Measurements from ENCODE around the gene TNS2.
"Not testable (repeated sequence)": the region's sequence is repeated elsewhere in the genome, so short reads cannot be mapped to it uniquely, and the experiment has no call there.

The TNS2 gene

DNA sequence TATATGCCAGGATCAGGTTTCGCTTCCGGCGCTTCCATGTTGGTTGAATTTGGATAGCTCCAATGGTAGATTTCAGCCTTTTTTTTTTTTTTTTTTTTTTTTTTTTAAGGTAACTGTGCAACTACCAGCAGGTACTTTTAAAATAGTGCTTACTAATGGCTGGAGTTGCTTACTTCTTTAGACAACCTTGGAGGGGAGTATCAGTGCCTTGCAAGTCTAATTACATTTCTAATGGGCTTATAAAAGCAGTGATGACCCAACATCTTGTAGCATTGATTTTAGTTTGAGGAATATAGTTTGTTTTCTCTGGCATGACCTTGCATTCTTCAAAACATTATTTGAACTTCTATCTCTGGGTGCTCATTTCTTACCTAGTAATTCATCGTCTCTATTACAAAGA is 42.5 kb upstream of the TNS2 start:
- TF ChIP-seq, protein P1, sequence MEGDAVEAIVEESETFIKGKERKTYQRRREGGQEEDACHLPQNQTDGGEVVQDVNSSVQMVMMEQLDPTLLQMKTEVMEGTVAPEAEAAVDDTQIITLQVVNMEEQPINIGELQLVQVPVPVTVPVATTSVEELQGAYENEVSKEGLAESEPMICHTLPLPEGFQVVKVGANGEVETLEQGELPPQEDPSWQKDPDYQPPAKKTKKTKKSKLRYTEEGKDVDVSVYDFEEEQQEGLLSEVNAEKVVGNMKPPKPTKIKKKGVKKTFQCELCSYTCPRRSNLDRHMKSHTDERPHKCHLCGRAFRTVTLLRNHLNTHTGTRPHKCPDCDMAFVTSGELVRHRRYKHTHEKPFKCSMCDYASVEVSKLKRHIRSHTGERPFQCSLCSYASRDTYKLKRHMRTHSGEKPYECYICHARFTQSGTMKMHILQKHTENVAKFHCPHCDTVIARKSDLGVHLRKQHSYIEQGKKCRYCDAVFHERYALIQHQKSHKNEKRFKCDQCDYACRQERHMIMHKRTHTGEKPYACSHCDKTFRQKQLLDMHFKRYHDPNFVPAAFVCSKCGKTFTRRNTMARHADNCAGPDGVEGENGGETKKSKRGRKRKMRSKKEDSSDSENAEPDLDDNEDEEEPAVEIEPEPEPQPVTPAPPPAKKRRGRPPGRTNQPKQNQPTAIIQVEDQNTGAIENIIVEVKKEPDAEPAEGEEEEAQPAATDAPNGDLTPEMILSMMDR (IDR thresholded peaks at IDR 0.05; ENCODE audit: insufficient read depth, low read depth, low read length, missing control alignments): no peak

DNA sequence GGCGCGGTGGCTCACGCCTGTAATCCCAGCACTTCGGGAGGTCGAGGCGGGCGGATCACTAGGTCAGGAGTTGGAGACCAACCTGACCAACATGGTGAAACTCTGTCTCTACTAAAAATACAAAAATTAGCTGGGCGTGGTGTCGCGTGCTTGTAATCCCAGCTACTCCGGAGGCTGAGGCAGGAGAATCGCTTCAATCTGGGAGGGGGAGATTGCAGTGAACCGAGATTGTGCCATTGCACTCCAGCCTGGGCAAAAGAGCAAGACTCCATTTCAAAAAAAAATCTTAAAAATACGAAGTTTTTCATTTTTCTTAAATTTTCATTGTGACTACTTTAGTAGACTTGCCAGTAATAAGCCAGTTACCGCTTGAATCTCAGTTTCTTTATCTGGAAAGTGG is 41.1 kb upstream of the TNS2 start:
- DNase-seq (ENCODE audit: low read depth); H3K4me3 ChIP-seq (ENCODE audit: low read length): not testable (repeated sequence)

More for the DNA sequence above, 42.5 kb upstream of the TNS2 start:
- peak overlapping the region; percentile 100 for H3K4me3 ChIP-seq (ENCODE audit: low read length)
- no peak for DNase-seq (ENCODE audit: low read depth)

DNA sequence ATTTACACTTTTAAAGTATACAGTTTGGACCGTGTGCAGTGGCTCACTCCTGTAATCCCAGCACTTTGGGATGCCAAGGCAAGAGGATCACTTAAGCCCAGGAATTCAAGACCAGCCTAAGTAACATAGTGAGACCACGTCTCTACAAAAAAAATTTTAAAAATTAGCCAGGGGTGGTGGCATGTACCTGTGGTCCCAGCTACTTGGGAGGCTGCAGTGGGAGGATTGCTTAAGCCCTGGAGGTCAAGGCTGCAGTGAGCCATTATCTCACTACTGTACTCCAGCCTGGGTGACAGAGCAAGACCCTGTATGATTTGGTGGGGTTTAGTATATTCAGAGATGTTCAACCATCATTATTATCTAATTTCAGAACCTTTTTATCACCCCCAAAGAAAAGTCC is 38.9 kb upstream of the TNS2 start:
- H3K4me3 ChIP-seq (ENCODE audit: low read length): no peak overlapping the region
- TF ChIP-seq, protein P1 (IDR thresholded peaks at IDR 0.05; ENCODE audit: insufficient read depth, low read depth, low read length, missing control alignments): no peak
- DNase-seq (ENCODE audit: low read depth): no peak

DNA sequence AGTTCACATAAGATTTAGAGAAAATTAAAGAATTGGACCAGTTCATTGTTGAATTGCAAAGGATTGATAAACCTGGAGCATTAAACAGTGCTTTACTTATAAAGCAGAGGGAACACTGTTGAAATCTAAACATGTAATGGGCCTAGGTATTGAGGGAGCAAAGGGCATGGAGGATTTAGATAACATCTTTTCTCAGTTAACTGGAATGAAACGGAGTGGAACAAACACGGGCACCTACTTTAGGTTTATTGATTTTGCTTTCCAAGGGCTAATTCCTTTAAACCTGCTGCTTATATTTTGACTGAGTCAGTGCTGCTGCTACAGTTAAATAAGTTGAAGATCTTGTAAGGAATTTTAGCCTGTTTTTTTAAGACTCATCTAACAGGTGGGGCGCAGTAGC is 38.0 kb upstream of the TNS2 start:
- TF ChIP-seq, protein P1 (IDR thresholded peaks at IDR 0.05; ENCODE audit: insufficient read depth, low read depth, low read length, missing control alignments): no peak
- no peak for DNase-seq (ENCODE audit: low read depth)
- no peak overlapping the region for H3K4me3 ChIP-seq (ENCODE audit: low read length)

DNA sequence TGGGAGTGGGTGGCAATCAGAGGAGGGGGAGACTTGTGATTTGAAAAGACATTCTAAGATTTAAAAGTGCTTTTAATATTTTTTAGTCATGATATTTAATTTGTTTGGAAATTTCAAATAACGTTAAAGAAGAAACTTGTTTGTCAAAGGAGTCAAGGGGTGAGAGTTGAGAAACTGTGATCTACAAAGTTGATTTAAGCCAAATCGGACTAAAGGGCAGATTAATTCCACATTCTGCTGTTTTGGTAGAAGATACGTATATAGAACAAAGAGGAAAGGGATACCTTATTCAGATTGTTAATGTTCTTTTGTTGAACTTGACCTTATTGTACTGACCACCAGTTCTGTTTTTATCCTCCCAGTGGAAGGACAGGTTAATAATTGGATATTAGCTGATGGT is 36.9 kb upstream of the TNS2 start:
- no peak for DNase-seq (ENCODE audit: low read depth)
- H3K4me3 ChIP-seq (ENCODE audit: low read length): no peak overlapping the region
- TF ChIP-seq, protein P1 (IDR thresholded peaks at IDR 0.05; ENCODE audit: insufficient read depth, low read depth, low read length, missing control alignments): no peak

DNA sequence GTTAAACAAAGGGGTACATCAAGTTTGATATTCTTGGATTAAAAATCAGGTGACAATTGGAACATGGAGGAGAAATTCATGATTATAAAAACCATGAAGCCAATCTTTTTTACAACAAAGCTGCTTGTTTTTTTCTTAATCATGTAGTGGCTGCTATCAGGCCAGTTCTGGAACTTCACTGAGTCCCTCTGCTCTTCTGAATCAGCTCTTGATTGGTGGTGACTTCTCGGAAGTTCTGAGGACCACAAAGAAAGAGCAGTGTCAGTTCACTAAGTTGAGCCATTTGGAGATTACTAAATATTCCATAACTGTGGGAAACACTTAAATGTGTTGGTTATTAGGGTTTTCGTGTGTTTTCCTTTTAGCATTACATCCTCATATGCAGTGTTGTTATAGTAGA is 35.2 kb upstream of the TNS2 start:
- TF ChIP-seq, protein P1 (IDR thresholded peaks at IDR 0.05; ENCODE audit: insufficient read depth, low read depth, low read length, missing control alignments): no peak
- no peak overlapping the region for H3K4me3 ChIP-seq (ENCODE audit: low read length)
- DNase-seq (ENCODE audit: low read depth): no peak

DNA sequence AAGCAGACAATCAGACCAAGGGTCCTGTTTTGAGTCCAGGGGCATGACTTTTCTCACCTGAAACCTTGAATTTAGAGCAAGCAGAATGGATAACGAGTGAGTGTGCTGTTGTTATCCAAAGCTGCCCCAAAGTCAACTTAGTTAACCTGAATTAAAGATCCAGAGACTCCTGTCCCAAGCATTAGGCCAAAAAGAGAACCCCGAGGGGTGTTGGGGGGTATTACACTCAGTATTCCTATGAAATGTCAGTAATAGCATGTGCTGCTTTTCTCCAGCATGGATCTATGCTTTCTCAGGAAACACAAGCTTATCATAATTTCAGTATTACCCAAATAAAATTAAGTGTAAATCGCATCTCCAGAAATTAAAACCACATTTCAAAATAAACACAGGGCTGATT is 24.6 kb upstream of the TNS2 start:
- TF ChIP-seq, protein P1 (IDR thresholded peaks at IDR 0.05; ENCODE audit: insufficient read depth, low read depth, low read length, missing control alignments): no peak
- DNase-seq (ENCODE audit: low read depth): no peak
- no peak overlapping the region for H3K4me3 ChIP-seq (ENCODE audit: low read length)

DNA sequence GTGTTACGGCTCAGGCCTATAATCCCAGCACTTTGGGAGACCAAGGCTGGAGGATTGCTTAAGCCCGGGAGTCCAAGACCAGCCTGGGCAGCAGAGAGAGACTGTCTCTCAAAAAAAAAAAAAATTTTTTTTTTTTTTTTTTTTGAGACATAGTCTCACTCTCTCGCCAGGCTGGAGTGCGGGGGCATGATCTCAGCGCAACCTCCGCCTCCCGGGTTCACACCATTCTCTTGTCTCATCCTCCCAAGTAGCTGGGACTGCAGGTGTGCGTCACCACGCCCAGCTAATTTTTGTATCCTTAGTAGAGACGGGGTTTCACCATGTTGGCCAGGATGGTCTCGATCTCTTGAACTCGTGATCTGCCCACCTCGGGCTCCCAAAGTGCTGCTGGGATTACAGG is 22.9 kb upstream of the TNS2 start:
- not testable (repeated sequence) for DNase-seq (ENCODE audit: low read depth); H3K4me3 ChIP-seq (ENCODE audit: low read length)
